Measurements from ENCODE around the gene BACE2. TPM values are rescaled to one million over a fixed set of nuclear protein-coding genes. Genes with fewer than 3 reads are reported as not detected.

Gene BACE2
- total and polyA plus RNA-seq, 2 of the 13 experiments (the other 11 are each of a cell fraction or from before 2014, with no cell fraction given): 0.07 to 0.11 TPM

DNA sequence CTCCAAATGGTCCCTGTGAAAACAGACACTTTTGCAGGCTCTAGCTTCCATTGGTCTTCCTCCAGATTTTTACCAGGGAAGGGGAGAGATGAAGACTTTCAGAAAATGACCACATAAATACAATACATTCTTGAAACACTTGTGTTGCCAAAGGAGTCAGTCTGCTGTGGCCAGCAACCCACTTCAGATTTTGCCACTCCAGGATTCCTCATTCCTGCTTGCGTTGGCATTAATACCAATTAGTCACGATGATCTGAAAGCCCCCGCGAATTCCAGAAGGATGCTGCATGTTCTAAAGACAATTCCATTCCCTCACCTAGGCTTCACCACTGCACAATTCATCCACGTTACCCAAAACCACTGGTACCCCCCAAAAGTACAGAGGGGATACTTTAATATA lies 7.9 kb upstream of the BACE2 start (continued):
- no peak for TF ChIP-seq ZBTB33 (CRISPR knock-in tag; IDR thresholded peaks at IDR 0.05)
- TF ChIP-seq FOXA1 (IDR thresholded peaks at IDR 0.05): no peak
- TF ChIP-seq FOXA1 (CRISPR knock-in tag; IDR thresholded peaks at IDR 0.05): no peak
- TF ChIP-seq ZSCAN29 (CRISPR knock-in tag; conservative IDR thresholded peaks at IDR 0.05): no peak
- TF ChIP-seq RFX1 (IDR thresholded peaks at IDR 0.05): no peak
- TF ChIP-seq EEA1 (CRISPR knock-in tag; IDR thresholded peaks at IDR 0.05; ENCODE audit: borderline replicate concordance): no peak
- no peak for TF ChIP-seq PHF20 (CRISPR knock-in tag; IDR thresholded peaks at IDR 0.05)
- no peak for TF ChIP-seq RBM22 (optimal IDR thresholded peaks at IDR 0.05; ENCODE audit: low read length)

- H3K36me3 ChIP-seq (replicated peaks in 1 of 2; ENCODE audit: control insufficient read depth in 1 of 2, insufficient read depth in 2 of 2, low read length in 2 of 2): no peaks in the 10 kb centered on the region
- CTCF ChIA-PET (ENCODE audit: low intra/inter-chr PET ratio, low total read pairs): no interaction called here
- no peak for FAIRE-seq
- no TSS peak for BruUV-seq (replicated peaks)
- no peak overlapping the region for H3K9ac ChIP-seq (ENCODE audit: insufficient read depth, low read depth, low read length)
- in situ Hi-C loops (cut with HindIII; ENCODE audit: extremely low pct_ligation_motif_present, low pct_unique_long_range_greater_than_20kb): no loop called here
- no peak overlapping the region for H3K27ac ChIP-seq (ENCODE audit: extremely low read length, insufficient read depth, low read length)
- 7% methylated on average over 3 of the region's 3 CpGs for WGBS (ENCODE audit: low lambda C conversion rate)
- TF ChIP-seq ZNF24 (IDR thresholded peaks at IDR 0.05) (no peak), JUN (CRISPR knock-in tag; IDR thresholded peaks at IDR 0.05) (no peak), CSRNP1 (CRISPR knock-in tag; IDR thresholded peaks at IDR 0.05) (no peak)
- DNase-seq (ENCODE audit: low spot score): no peak
- no peak overlapping the region for H3K4me3 ChIP-seq (replicated peaks in 1 of 3; ENCODE audit: insufficient read depth in 1 of 3, low read depth in 2 of 3, low read length in 3 of 3)
- POLR2A ChIA-PET: no interaction called here
- no peak for ATAC-seq
- peaks cover 0 to 30% of the 10 kb centered on the region in 2 experiments; a peak in 2 of 5 replicates for H3K27me3 ChIP-seq (ENCODE audit: control insufficient read depth in 1 of 2, insufficient read depth in 2 of 2, low read length in 2 of 2)
- H3K79me2 ChIP-seq (ENCODE audit: insufficient read depth, low read length): no peaks in the 10 kb centered on the region
- no peak overlapping the region for H3K4me2 ChIP-seq (ENCODE audit: low read depth, low read length)
- no peaks in the 10 kb centered on the region for H4K20me1 ChIP-seq (ENCODE audit: insufficient read depth, low read length)
- H3K9me3 ChIP-seq (ENCODE audit: low read length): peaks cover 8% of the 10 kb centered on the region
- no peaks in the 10 kb centered on the region for H3K4me1 ChIP-seq (ENCODE audit: insufficient read depth, low read length)
- intact Hi-C loops (cut with micrococcal nuclease; ENCODE audit: unreplicated experiment): no loop called here
- no peak overlapping the region for H2AFZ ChIP-seq (ENCODE audit: low read length)
Observed at GRCh38 chr21:41161428-41161827, 6.5 kb upstream of the BACE2 start.
